ENCODE results near the gene SPIN1. TPM values are rescaled to one million over a fixed set of nuclear protein-coding genes. Genes with fewer than 3 reads are reported as not detected.

Gene SPIN1
- total RNA-seq, 2 experiments from 2014 or later, result 30.0 to 33.1 TPM

GRCh38 chr9:88458716-88459465 lies 70.6 kb downstream of the SPIN1 start:
- Mint-ChIP-seq H3K4me1 (peaks cover 4% of the 10 kb centered on the region), H3K27ac (no peak overlapping the region), H3K4me3 (no peak overlapping the region), H3K9me3 (no peaks in the 10 kb centered on the region), H3K27me3 (no peaks in the 10 kb centered on the region), H3K36me3 (ENCODE audit: low read depth) (no peaks in the 10 kb centered on the region)
- ChIA-PET CTCF (no interaction called here), POLR2A (no interaction called here)
- DNase-seq, result no peak

DNA sequence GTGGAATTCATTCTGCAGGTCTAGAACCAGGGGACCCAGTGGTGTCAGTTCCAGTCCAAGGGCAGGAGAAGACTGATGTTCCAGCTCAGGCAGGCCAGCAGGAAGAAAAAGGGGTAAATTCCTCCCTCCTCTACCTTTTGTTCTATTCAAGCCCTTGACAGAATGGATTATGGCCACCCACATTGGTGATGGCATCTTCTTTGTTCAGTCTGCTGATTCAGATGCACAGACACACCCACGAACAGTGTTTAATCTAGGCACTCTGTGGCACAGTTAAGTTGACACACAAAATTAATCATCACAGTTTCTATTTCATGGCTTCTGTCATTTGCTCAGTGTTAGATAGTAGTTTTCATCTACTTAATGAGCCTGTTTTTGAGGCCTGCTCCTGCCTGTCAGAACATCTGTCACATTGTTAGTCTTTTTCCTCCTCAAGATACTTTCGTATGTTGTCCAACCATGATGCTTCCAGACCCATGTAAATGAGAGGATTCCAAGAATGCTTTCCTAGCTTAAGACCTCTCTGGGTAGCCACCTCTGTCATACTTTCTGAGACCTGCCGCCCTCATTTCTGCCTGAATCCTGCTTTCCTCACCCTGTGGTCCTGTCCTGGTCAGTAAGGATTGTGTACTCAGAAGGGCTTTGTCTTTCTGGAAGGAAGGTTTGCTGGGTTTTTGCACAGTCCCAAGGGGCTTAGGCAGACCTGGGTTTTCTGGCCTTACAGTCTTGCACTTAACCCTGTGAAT lies 72.5 kb downstream of the SPIN1 start:
- H3K27me3 Mint-ChIP-seq, result no peaks in the 10 kb centered on the region
- H3K27ac Mint-ChIP-seq, result no peak overlapping the region
- H3K36me3 Mint-ChIP-seq (ENCODE audit: low read depth), result peaks cover 2% of the 10 kb centered on the region
- no peak overlapping the region for H3K4me3 Mint-ChIP-seq
- no peak for DNase-seq
- CTCF ChIA-PET, result interaction anchor here (1.3 kb wide), 1 partner anchor 12 kb away, joined by 3 read pairs; no protein-coding TSS in a partner anchor
- POLR2A ChIA-PET, result no interaction called here
- H3K9me3 Mint-ChIP-seq, result no peaks in the 10 kb centered on the region
- peaks cover 4% of the 10 kb centered on the region for H3K4me1 Mint-ChIP-seq

- Mint-ChIP-seq H3K27me3 (no peaks in the 10 kb centered on the region), H3K9me3 (no peaks in the 10 kb centered on the region), H3K27ac (no peak overlapping the region), H3K4me3 (no peak overlapping the region), H3K36me3 (ENCODE audit: low read depth) (peaks cover 2% of the 10 kb centered on the region), H3K4me1 (peaks cover 4% of the 10 kb centered on the region)
- CTCF ChIA-PET, result interaction anchor here (1.3 kb wide), 2 partner anchors 13 to 28 kb away, joined by 3 read pairs; no protein-coding TSS in a partner anchor
- POLR2A ChIA-PET, result no interaction called here
- no peak for DNase-seq
These were observed 73.9 kb downstream of the SPIN1 start for GRCh38 chr9:88462191-88462590.

- Mint-ChIP-seq H3K27ac (no peak overlapping the region), H3K4me1 (peaks cover 4% of the 10 kb centered on the region)
These were observed 76.6 kb downstream of the SPIN1 start for GRCh38 chr9:88464851-88465250.

DNA sequence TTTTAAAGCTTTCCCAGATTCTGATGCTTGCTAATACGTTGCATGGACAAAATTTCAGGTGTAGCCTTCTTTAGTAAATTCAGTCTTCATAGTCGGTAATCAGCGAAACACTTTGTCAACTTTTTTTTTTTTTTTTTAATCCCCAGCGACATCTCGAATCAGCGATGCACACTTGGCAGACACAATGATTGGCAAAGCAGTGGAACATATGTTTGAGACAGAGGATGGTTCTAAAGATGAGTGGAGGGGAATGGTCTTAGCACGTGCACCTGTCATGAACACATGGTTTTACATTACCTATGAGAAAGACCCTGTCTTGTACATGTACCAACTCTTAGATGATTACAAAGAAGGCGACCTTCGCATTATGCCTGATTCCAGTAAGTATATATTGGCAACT lies 80.0 kb downstream of the SPIN1 start:
- Mint-ChIP-seq H3K4me1 (no peaks in the 10 kb centered on the region), H3K27ac (no peak overlapping the region), H3K36me3 (ENCODE audit: low read depth) (peaks cover 27% of the 10 kb centered on the region), H3K4me3 (no peak overlapping the region), H3K27me3 (no peaks in the 10 kb centered on the region), H3K9me3 (no peaks in the 10 kb centered on the region)
- no peak for DNase-seq
- CTCF ChIA-PET, result interaction anchor here (0.6 kb wide), 1 partner anchor 1535 kb away, joined by 4 read pairs; no protein-coding TSS in a partner anchor
- POLR2A ChIA-PET, result no interaction called here

More at GRCh38 chr9:88464851-88465250, 76.6 kb downstream of the SPIN1 start:
- DNase-seq, result no peak
- H3K9me3 Mint-ChIP-seq, result no peaks in the 10 kb centered on the region
- no peaks in the 10 kb centered on the region for H3K27me3 Mint-ChIP-seq
- ChIA-PET CTCF (interaction anchor here (1.5 kb wide), 1 partner anchor 15 kb away, joined by 3 read pairs; no protein-coding TSS in a partner anchor), POLR2A (interaction anchor here (0.5 kb wide), 1 partner anchor 8 kb away, joined by 3 read pairs; no protein-coding TSS in a partner anchor)
- H3K36me3 Mint-ChIP-seq (ENCODE audit: low read depth), result peaks cover 15% of the 10 kb centered on the region
- H3K4me3 Mint-ChIP-seq, result no peak overlapping the region

- no peaks in the 10 kb centered on the region for H3K9me3 Mint-ChIP-seq
- DNase-seq, result no peak
- no peak overlapping the region for H3K4me3 Mint-ChIP-seq
- no peak overlapping the region for H3K27ac Mint-ChIP-seq
- ChIA-PET CTCF (no interaction called here), POLR2A (no interaction called here)
- H3K27me3 Mint-ChIP-seq, result no peaks in the 10 kb centered on the region
- peaks cover 23% of the 10 kb centered on the region for H3K36me3 Mint-ChIP-seq (ENCODE audit: low read depth)
- H3K4me1 Mint-ChIP-seq, result peaks cover 20% of the 10 kb centered on the region
These were observed 88.4 kb downstream of the SPIN1 start for GRCh38 chr9:88476491-88477271.

DNA sequence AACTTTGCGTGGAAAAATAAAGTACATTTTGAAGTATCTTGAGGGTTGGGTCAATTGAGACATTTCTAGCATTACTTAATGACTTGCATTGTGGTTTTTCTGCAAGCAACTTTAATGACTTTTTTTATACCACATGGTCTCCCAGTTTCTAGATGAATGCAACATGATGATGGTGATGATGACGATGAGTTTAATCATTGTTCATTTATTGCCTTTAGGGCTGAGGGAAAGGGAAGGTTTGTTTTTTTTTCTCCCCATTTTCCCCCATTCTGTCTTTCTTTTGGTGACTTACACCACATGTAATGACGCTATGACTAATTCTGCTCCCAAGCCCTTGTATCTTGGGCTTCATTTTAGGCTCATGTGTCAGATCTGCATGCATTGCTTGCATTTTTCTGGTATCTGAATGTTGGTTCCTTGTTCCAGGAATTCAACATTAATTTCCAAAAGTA lies 89.1 kb downstream of the SPIN1 start:
- no peak for DNase-seq
- Mint-ChIP-seq H3K4me3 (no peak overlapping the region), H3K27ac (no peak overlapping the region), H3K4me1 (peaks cover 20% of the 10 kb centered on the region), H3K9me3 (no peaks in the 10 kb centered on the region), H3K36me3 (ENCODE audit: low read depth) (peaks cover 26% of the 10 kb centered on the region), H3K27me3 (no peaks in the 10 kb centered on the region)
- ChIA-PET POLR2A (no interaction called here), CTCF (no interaction called here)

DNA sequence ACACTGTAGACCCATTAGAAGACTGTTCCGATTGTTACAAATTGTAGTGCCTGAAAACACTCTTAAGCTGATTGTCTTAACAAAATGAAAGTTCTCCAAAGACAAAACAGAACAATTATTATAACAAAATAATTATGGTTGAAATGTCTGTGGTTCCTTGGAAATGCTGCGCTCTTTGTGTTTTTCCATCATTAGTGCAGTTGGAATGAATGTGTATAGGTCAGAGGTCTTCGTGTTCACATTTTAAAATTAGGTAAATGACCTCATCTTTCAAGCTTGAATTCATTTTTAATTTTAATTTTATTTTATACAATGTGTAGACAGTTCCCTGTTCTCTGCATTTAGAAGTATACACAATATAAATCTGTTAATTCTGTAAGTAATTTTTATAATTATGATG lies 90.0 kb downstream of the SPIN1 start:
- Mint-ChIP-seq H3K27me3 (no peaks in the 10 kb centered on the region), H3K9me3 (no peaks in the 10 kb centered on the region), H3K27ac (no peak overlapping the region), H3K36me3 (ENCODE audit: low read depth) (peaks cover 26% of the 10 kb centered on the region), H3K4me1 (peaks cover 20% of the 10 kb centered on the region), H3K4me3 (no peak overlapping the region)
- ChIA-PET POLR2A (no interaction called here), CTCF (no interaction called here)
- no peak for DNase-seq

DNA sequence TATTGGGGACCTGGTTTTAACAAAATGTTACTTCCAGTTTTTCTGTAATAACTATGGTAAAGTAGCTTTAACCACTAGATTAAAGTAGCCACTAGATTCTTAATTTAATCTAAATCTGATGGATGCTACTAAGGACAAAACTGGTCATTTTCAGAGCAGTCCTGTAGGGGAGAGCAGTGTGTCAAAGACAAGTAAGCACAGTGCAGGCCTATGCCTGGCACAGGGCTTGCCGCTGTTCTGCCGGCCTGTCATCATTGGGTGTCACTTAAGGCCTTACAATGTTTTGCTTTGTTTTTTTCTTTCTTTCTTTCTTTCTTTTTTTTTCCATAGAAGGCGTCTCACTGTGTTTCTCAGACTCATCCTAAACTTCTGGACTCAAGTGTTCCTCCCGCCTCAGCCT lies 93.7 kb downstream of the SPIN1 start:
- no peak overlapping the region for H3K27ac Mint-ChIP-seq
- H3K27me3 Mint-ChIP-seq, result no peaks in the 10 kb centered on the region
- peaks cover 11% of the 10 kb centered on the region for H3K36me3 Mint-ChIP-seq (ENCODE audit: low read depth)
- DNase-seq, result no peak
- no peaks in the 10 kb centered on the region for H3K9me3 Mint-ChIP-seq
- ChIA-PET CTCF (interaction anchor here (0.6 kb wide), 1 partner anchor 413 kb away, joined by 5 read pairs; no protein-coding TSS in a partner anchor), POLR2A (no interaction called here)
- H3K4me1 Mint-ChIP-seq, result peaks cover 8% of the 10 kb centered on the region
- no peak overlapping the region for H3K4me3 Mint-ChIP-seq

- no peaks in the 10 kb centered on the region for H3K27me3 Mint-ChIP-seq
- no peak overlapping the region for H3K27ac Mint-ChIP-seq
- CTCF ChIA-PET, result no interaction called here
- POLR2A ChIA-PET, result no interaction called here
- H3K36me3 Mint-ChIP-seq (ENCODE audit: low read depth), result no peaks in the 10 kb centered on the region
- DNase-seq, result no peak
- no peaks in the 10 kb centered on the region for H3K9me3 Mint-ChIP-seq
- no peaks in the 10 kb centered on the region for H3K4me1 Mint-ChIP-seq
- no peak overlapping the region for H3K4me3 Mint-ChIP-seq
These were observed 99.9 kb downstream of the SPIN1 start for GRCh38 chr9:88488166-88488565.

GRCh38 chr9:88494983-88495721 lies 106.9 kb downstream of the SPIN1 start:
- POLR2A ChIA-PET, result no interaction called here
- H3K36me3 Mint-ChIP-seq (ENCODE audit: low read depth), result no peaks in the 10 kb centered on the region
- no peak overlapping the region for H3K4me3 Mint-ChIP-seq
- no peak overlapping the region for H3K27ac Mint-ChIP-seq
- H3K9me3 Mint-ChIP-seq, result no peaks in the 10 kb centered on the region
- CTCF ChIA-PET, result interaction anchor here (1.3 kb wide), 1 partner anchor 12 kb away, joined by 3 read pairs; no protein-coding TSS in a partner anchor
- no peak for DNase-seq
- no peaks in the 10 kb centered on the region for H3K27me3 Mint-ChIP-seq
- H3K4me1 Mint-ChIP-seq, result no peaks in the 10 kb centered on the region

GRCh38 chr9:88497224-88497623 lies 109.0 kb downstream of the SPIN1 start:
- Mint-ChIP-seq H3K4me1 (no peaks in the 10 kb centered on the region), H3K27me3 (no peaks in the 10 kb centered on the region), H3K4me3 (no peak overlapping the region), H3K36me3 (ENCODE audit: low read depth) (no peaks in the 10 kb centered on the region), H3K9me3 (no peaks in the 10 kb centered on the region), H3K27ac (no peak overlapping the region)
- CTCF ChIA-PET, result no interaction called here
- DNase-seq, result no peak
- POLR2A ChIA-PET, result no interaction called here
